Stimulated activated CD8-positive, alpha-beta memory T cell treated with anti-CD3 and anti-CD28 coated beads, Interleukin-4, amount 100 ng/mL, for 48 hours (primary cell): ENCODE data around the gene PCNX3.

Experiments used
- DNase-seq: peaks from one replicate; pipeline ENCODE4 v3.0.0-alpha.2; 2020

PCNX3 gene

DNA sequence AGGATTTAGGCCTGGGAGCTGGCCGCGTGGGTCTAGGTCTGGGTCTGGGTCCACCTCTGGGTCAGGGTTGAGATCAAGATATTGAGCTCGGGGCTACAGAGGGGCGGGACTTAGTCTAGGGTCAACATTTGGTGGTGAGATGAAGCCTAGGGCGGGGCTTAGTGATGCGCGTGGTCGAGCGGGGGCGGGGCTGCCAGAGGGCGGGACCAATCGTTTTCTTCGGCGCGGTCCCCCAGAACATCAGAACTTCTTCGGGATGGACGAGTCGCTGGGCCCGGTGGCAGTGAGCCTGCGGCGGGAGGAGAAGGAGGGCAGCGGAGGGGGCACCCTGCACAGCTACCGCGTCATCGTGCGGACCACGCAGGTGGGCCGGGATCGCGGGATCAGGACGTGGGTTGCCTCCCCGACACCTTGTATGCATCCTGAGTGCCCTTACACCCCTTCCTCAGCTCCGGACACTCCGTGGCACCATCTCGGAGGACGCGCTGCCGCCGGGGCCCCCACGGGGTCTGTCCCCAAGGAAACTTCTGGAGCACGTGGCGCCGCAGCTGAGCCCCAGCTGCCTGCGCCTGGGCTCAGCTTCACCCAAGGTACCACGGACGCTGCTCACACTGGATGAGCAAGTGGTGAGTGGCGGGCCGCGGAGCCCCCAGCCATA, 26.6 kb downstream of the PCNX3 start:
- DNase-seq: peak; percentile 67

DNA sequence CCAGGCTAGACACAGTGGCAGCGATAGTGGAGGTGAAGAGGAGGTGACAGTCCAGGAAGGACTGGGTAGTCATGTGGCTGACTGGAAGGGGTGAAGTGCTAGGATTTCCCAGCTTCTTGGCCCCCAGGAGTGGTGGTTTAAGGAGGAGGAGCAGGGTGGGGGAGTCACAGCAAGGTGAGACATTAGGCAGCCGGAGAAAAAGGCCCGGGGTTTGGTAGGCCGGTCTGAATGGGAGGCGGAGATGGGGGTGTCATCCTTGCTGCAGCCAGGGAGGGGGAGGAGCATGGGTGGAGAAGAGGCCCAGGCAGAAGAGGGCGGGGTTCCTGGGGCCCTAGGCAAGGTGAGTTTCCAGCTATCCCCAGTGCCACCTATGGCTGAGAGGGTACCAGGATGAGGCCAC, 28.4 kb downstream of the PCNX3 start:
- DNase-seq: no peak

DNA sequence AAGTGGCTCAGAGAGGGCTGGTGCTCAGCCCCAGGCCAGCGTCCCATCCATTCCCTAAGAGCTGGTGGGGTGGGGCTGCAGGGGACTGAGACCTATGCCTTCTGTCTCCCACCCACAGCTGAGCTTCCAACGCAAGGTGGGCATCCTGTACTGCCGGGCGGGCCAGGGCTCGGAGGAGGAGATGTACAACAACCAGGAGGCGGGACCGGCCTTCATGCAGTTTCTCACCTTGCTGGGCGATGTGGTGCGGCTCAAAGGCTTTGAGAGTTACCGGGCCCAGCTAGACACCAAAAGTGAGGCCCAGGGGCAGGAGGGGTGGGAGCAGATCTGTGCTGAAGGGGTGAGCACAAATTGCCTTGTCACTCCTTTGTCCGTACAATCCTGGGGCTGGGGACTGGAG, 29.3 kb downstream of the PCNX3 start:
- no peak for DNase-seq

DNA sequence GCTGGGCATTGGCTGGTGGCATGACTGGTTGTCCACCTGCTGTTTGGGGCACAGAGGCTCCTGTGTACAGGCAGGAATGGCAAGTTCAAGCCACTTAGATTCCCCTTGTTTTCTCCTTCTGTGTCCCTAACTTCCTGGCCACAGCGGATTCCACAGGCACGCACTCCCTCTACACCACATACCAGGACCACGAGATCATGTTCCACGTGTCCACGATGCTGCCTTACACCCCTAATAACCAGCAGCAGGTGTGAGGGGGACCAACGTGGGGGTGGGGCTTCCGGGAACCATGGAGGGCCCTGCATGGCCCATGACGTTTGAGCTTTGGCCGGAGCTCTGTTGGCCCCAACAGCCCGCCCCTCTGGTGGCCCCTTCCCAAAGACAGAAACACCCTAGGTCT, 30.1 kb downstream of the PCNX3 start:
- DNase-seq: no peak

DNA sequence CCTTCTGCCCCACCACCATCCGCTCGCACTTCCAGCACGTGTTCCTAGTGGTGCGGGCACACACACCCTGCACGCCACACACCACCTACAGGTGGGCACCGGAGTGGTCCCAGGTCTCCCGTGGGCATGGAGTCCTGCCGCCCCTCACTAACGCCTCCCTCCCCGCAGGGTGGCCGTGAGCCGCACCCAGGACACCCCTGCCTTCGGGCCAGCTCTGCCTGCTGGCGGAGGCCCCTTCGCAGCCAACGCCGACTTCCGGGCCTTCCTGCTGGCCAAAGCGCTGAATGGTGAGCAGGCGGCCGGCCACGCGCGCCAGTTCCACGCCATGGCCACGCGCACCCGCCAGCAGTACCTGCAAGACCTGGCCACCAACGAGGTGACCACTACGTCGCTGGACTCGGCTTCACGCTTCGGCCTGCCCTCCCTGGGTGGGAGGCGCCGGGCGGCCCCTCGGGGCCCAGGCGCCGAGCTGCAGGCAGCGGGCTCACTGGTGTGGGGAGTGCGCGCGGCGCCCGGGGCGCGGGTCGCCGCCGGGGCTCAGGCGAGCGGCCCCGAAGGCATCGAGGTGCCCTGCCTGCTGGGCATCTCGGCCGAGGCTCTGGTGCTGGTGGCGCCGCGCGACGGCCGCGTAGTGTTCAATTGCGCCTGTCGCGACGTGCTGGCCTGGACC, 30.8 kb downstream of the PCNX3 start:
- no peak for DNase-seq

DNA sequence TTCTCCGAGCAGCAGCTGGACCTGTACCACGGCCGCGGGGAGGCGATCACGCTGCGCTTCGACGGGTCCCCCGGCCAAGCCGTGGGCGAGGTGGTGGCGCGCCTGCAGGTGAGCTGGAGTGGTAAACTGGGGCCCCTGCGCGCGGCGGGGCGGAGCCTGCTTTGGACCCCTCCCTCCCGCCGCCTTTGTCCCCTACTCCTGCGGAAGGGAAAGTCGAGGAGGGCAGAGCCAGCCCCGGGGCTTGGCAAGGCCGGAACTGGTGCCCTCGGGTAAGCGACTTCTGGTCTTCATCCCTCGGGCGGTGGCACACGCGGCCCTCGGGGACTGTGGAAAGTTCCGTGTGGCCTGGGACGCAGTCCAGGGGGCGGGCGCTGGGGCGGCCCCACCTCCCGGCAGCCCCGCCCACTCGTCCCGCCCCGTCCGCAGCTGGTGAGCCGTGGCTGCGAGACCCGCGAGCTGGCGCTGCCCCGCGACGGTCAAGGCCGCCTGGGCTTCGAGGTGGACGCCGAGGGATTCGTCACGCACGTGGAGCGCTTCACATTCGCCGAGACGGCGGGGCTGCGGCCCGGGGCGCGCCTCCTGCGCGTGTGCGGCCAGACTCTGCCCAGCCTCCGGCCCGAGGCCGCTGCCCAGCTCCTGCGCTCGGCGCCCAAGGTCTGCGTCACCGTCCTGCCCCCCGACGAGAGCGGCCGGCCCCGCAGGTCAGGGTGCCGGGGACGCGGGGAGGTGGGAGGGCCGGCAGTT, 31.6 kb downstream of the PCNX3 start:
- no peak for DNase-seq

DNA sequence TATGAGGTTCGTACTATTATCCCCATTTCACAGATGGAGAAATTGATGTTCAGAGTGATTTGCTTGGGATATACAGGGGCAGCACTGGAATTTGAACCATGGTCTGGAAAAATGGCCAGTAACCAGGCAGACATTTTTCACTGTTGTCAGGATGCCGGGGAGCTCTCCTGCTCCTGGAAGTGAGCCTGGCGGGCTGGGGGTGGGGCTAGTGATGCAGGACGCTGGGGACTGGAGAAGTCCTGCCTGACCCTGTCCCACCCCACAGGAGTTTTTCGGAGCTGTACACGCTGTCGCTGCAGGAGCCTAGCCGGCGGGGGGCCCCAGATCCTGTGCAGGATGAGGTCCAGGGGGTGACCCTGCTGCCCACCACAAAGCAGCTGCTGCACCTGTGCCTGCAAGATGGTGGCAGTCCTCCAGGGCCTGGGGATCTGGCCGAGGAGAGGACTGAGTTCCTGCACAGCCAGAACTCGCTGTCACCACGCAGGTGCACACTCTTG, 33.5 kb downstream of the PCNX3 start:
- no peak for DNase-seq

DNA sequence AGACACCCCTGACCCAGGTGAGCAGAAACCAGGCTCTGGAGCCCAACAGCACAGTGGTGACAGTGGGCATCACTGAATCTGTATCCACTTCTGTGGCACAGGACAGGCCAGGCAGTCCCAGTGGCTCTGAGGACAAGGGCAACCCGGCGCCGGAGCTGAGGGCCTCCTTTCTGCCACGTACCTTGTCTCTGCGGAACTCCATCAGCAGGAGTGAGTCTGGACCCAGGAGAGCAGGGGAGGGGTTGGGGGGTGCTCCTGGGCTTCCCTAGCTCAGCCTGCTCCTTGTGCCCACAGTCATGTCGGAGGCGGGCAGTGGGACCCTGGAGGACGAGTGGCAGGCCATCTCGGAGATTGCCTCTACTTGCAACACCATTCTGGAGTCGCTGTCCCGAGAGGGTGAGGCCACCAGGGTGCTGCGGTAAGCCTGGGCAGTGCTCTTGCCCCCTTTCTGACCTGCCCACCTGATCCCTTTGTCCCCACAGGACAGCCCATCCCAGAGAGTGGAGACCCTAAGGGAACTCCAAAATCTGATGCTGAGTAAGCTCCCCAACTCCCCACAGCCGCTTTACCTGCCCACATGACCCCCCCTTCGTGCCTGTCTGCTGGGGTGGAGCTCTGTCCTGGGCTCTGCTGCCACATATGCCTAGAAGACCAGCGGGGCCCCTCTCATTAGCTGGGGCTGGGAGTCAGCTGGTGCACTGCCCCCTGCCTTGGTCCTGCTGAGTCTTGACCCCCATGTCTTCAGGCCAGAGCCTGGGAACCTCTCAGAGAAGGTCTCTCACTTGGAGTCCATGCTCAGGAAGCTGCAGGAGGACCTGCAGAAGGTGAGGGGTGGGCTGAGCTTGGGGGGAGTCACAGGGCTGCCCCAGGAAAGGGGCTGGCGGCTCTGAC, 34.3 kb downstream of the PCNX3 start:
- no peak for DNase-seq

DNA sequence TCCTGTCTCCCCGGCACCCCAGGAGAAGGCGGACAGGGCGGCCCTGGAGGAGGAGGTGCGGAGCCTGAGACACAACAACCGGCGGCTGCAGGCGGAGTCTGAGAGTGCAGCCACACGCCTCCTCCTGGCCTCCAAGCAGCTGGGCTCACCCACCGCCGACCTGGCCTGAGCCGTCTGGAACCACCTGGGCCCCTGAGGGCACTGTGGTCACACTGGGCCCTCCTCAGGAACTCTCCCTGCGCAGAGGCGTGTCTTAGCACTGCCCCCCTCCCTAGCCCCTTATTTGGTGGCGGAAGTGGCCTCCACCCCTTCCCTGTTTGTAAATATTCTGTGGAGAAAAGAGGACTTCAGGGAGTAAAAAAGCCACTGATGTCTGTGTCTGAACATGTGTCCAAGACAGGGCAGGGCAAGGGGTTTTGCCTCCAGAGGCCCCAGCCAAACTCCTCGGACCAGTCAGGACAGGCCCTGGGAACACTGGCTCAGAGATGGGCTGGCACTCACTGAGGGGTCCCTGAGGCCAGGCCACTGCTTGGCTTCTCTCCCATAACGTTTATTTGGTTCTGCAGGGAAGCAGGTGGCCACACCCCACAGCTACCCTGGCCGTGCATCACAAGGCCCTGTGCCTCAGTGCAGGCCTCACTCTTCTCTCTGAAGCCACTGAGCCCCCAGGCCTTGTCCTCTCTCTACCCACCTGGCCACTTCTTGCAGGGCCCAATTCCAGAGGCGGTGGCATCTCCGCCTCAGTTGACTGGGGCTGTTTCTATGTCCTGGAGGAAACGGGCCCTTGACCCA, 35.2 kb downstream of the PCNX3 start:
- DNase-seq: no peak

DNA sequence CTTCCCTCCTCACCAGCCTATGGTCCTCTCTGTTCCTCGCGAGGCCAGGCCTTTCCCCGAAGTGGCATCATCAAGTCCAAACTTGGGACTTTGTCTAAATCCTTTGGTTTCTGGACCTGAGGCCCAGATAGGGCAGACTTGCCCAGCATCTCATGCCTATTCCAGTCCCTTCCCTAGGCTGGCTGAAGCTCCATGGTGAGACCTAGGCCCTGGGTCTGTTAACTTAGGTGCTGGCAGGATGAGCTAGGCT, 35.7 kb downstream of the PCNX3 start:
- no peak for DNase-seq

DNA sequence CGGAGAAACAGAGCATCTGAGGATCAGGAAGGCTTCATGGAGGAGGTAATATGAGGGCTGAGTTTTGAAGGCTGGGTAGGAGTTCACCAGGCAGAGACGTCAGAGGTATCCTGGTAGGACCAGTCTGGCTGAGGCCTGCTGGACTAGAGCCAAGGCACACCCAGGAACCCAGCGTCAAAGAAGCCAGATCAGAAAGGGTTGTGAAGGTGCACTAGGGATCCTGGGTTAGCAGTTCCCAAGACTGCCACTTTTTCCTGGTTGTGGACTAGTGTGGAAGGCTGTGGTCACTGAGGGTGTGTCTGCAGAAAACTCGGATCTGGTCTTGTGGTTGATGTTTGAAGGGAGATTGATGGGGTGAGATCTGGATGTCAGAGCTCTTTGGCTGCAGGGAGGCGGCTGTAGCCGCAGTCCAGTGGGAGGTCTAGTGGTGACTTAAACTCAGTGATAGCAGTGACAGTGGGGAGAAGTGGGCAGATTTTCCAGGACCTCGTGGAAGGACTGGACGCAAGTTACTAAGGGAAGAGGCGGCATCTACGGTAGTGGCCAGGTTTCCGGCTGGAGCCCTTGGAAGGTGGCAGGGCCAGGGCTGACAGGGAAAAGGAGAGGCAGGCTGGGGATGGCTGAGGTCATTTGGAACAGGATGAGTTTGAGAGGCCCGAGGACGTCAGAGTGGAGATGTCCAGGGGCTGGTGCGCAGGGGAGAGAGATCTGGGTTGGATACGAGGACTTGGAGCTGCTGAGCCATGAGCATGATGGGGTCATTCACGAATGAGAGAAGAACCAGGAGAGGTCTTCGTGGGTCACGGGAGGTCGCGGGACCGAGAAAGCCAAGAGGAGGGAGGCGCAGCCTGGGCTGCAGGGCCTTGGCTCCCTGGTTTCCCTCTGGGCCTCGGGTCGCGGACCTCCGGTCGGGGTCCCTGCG, 36.3 kb downstream of the PCNX3 start:
- no peak for DNase-seq

DNA sequence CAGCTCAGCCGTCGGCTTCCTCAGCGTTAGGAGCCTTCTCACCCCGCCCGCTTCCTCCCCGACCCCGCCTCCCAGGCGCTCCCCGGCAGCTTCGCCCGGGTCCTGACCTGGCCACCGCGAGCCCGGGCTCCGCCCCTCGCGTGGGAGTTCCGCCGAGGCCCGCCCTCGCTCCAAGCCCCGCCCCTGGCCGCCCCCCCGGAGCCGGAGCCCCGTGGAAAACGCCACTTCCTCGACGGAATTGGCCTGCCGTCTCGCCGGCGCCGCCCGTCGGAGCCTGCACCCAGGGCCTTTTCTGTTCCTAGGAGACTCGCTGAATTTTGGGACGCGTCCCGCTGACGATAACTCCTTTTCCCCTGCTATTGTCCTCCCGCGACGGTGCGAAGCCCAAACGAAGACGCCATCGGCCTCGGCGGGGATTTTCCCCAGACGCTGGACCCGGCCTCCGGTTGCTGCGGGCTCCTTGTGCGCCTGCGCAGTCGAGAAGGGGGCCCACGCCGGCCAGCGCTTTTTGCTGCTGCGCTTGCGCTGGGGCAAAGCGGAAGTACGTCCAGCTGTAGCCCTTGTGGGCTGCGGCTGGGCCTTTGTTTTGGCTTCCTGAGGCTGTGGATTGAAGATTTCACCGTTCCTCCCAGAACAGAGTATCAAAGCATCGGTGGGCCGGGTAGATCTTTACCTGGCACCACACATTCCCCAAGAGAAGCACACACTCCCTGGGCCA, 37.1 kb downstream of the PCNX3 start:
- DNase-seq: peak; percentile 97

DNA sequence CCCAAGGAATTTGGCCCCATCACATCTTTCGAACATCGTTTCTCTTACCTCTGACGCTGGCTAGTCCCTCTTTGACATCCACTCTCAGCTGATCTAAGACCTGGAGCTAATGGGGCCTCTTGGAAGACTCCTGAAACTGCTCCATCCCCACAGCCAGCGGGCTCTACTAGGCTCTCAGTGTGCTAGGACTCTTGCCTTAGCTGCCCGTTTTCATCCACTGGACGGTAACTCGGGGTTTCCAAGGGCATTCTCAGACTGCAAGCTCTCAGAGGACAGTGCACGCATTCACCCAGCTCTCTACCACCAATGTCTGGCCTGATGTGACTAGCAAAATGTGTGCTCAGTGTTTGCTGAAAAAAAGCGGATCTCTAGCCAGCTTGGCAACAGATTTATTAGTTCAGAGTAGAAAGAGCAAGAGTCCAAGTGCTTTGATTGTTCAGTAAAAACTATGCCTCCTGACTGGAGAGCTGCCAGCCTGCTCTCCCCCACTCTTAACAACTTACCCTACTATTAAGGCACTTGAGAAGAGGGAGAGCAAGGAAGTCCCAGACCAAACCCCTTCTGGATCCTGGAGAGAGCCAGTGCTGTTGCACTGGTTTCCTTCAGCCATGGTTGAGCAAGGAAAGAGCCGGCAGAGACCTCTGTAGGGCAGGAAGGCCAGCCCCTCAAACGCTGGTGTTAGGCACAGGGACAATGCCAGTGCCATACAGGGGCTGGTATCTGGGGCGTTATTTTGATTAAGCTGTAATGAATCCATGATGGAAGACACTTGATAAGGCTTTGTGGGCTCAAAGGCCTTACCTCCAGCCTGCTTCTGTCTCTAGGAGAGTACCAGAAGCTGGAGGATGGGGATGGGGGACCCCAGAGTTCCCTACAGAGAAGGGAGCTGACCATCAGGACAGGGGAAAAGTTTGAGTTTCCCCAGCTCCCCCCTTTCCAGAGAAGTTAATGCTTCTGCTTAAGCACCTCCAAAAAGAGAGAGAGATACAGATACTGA, 38.0 kb downstream of the PCNX3 start:
- DNase-seq: no peak

DNA sequence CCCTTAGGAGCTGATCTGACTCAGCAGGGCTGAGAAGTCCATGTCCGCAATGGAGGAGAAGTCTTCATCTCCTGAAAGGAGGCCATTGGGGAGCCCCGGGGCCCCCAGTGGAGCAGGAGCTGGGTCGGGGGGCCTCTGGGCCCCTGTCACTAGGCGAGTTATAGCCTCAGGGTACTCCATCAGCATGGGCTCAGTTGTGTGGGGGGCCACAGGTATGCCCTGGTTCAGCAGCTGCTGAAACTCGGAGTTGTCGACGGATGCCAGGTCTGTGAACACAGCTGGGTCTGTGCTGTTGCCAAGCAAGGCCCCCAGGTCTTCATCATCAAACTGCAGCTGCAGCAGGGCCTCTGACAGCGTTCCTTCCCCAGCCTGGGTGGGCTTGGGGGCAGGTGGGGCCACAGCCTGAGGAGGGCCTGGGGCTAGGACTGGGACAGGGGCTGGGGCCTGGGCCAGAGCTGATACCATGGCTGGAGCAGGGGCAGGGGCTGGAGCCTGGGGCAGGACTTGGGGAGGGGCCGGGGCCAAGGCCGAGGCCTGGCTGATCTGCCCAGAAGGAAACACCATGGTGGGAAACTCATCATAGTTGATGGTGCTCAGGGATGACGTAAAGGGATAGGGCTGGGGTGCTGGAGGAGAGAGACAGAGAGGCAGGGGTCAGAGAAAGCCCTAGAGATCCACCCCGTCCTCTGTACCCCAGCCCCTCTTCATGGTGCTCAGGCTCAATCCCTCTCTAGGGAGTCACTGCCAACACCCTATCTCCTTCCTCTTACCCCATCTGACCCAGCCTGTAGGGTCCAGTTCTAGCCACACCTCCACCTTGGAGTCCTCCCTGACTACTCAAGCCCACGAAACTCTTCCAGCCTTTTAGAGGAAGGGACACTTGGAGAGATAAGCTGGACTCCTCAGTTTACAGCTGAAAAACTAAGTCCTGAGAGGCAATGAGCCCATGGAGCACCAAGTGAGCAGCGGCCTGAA, 39.1 kb downstream of the PCNX3 start:
- DNase-seq: no peak

DNA sequence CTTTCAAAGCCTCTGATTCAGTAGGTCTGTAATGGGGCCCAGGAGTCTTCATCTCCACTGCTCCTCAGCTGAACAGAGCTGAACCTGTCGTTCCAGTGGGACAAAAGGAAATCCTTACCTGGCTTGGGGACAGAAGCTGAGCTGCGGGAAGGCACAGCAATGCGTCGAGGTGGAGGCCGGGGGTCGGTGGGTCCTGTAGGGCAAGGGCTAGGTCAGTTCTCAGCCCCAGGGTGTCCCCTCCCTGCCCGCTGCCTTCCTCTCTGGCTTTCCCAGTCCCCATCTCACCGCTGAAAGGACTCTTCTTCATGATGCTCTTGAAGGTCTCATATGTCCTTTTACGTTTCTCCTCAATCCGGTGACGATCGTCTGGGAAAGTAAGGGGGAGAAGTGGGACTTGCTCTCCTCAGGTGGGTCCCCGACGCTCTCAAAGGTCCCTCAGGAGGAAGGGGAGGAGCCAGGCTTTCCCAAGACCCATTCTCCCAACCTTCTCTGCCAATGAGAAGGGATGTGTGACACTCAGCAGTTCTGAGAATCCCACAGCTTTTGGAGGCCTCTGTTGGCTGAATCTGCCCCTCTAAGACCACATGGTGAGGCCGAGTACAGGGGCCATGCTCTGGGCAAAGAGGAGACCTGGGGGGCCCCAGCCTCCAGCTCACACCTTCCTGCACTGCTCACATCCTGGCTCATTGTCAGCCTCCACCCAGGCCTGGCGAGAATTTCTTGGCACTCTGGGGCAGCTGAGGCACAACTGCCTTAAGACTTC, 40.2 kb downstream of the PCNX3 start:
- DNase-seq: no peak

DNA sequence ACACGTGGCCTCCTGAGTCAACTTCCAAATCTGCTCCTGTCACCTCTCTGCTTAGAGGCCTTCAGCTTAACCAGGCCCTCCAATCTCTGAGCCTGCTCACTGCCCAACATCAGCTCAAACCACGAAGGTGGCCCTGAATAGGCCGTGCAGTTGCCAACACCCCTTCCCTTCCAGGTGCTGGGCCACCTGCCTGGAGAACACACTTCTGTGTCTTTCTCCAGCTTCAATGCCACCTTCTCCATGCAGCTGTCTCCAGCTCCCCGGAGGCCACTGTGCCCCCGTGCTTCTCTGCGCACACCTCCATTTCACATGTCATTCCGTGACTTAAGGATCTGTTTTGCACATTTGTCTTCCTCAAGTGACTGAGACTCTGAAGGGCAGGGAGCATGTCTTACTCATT, 41.9 kb downstream of the PCNX3 start:
- no peak for DNase-seq
